ENCODE measurements around the gene TECPR1. TPM values are rescaled to one million over a fixed set of nuclear protein-coding genes. Genes with fewer than 3 reads are reported as not detected.

TECPR1 gene
- total and polyA plus RNA-seq, 2 experiments from 2014 or later: 4.6 to 24.4 TPM

GRCh38 chr7:98254951-98255610, 3.0 kb upstream of the TECPR1 start (continued):
- TF ChIP-seq ZNF114 (CRISPR knock-in tag; IDR thresholded peaks at IDR 0.05): no peak
- no peak for TF ChIP-seq ETS1 (IDR thresholded peaks at IDR 0.05)
- TF ChIP-seq CTCF (conservative IDR thresholded peaks at IDR 0.05; ENCODE audit: low read depth in 2 of 2): no peak
- no peak for TF ChIP-seq POLR2AphosphoS5 (IDR thresholded peaks at IDR 0.05; ENCODE audit: low read depth)

GRCh38 chr7:98254516-98254915, 2.5 kb upstream of the TECPR1 start:
- no peak overlapping the region for H3K4me2 ChIP-seq
- Mint-ChIP-seq H3K27ac (no peak overlapping the region), H3K36me3 (ENCODE audit: low read depth) (no peaks in the 10 kb centered on the region; the same call in 2 of the 3 replicates), H3K4me3 (no peak overlapping the region), H3K9me3 (no peaks in the 10 kb centered on the region), H3K27me3 (ENCODE audit: insufficient read depth, low read depth, poor library complexity) (peaks cover 7% of the 10 kb centered on the region), H3K4me1 (peaks cover 15% of the 10 kb centered on the region; the same call in 2 of the 3 replicates)
- TF ChIP-seq REST (IDR thresholded peaks at IDR 0.05; ENCODE audit: unreplicated experiment): no peak
- no peak for TF ChIP-seq JUNB (IDR thresholded peaks at IDR 0.05; ENCODE audit: unreplicated experiment)
- no peak for TF ChIP-seq EZH2 (IDR thresholded peaks at IDR 0.05; ENCODE audit: low read depth, unreplicated experiment)
- no peak for TF ChIP-seq ETS1 (IDR thresholded peaks at IDR 0.05)
- no peak for TF ChIP-seq ZNF331 (CRISPR knock-in tag; IDR thresholded peaks at IDR 0.05; ENCODE audit: low read depth)
- no peak for TF ChIP-seq ZNF114 (CRISPR knock-in tag; IDR thresholded peaks at IDR 0.05)
- no peak for TF ChIP-seq CTCF (conservative IDR thresholded peaks at IDR 0.05; ENCODE audit: low read depth in 2 of 2)
- TF ChIP-seq NANOG (IDR thresholded peaks at IDR 0.05; ENCODE audit: borderline replicate concordance): no peak
- no peak for TF ChIP-seq POLR2AphosphoS5 (IDR thresholded peaks at IDR 0.05; ENCODE audit: low read depth)
- TF ChIP-seq EZH2phosphoT487 (IDR thresholded peaks at IDR 0.05; ENCODE audit: unreplicated experiment): no peak
- H3K27ac ChIP-seq (ENCODE audit: low read depth): peak overlapping the region; percentile 26; the same call in 1 of the 2 replicates
- no peaks in the 10 kb centered on the region for H3K36me3 ChIP-seq (ENCODE audit: insufficient read depth)
- H3K9me2 ChIP-seq (ENCODE audit: insufficient read depth): no peaks in the 10 kb centered on the region
- H3K27me3 ChIP-seq (ENCODE audit: insufficient read depth): no peaks in the 10 kb centered on the region
- ATAC-seq: no peak
- peaks cover 6% of the 10 kb centered on the region; the same call in 1 of the 2 replicates for H4K20me1 ChIP-seq (replicated peaks; ENCODE audit: insufficient read depth)
- H3K4me1 ChIP-seq (ENCODE audit: insufficient read depth): peaks cover 19% of the 10 kb centered on the region
- peaks cover 11% of the 10 kb centered on the region for H3K79me2 ChIP-seq (replicated peaks; ENCODE audit: insufficient read depth)
- no peak overlapping the region for H3K4me3 ChIP-seq
- H2AFZ ChIP-seq: no peak overlapping the region
- H3F3A ChIP-seq (replicated peaks; ENCODE audit: low read depth): peaks cover 14% of the 10 kb centered on the region; the same call in 1 of the 2 replicates
- no peak for DNase-seq (ENCODE audit: low spot score)

Data from GM23338 (cell line).